GM19193 (cell line): Measurements from ENCODE around the gene KCNJ8.

ENCODE experiments used
- POLR2A ChIP-seq: IDR thresholded peaks from 4 replicates; pipeline ENCODE4 v1.6.1; 2011; ENCODE audit not compliant: insufficient read depth, insufficient read length; ENCODE audit errors: extremely low read depth

The KCNJ8 gene

GRCh38 chr12:21774358-21775132, at the start of gene KCNJ8:
Gene KCNJ8, minus strand, starts transcription at chr12:21774706. Its CDS starts 1,090 bp downstream, at chr12:21773616.
- no peak for TF ChIP-seq POLR2A

GRCh38 chr12:21823581-21823980, 49.1 kb upstream of the KCNJ8 start:
- no peak for TF ChIP-seq POLR2A

GRCh38 chr12:21819678-21820077, 45.2 kb upstream of the KCNJ8 start:
- no peak for TF ChIP-seq POLR2A

- no peak for TF ChIP-seq POLR2A
Observed at GRCh38 chr12:21819236-21819635, 44.7 kb upstream of the KCNJ8 start.

GRCh38 chr12:21818627-21819026, 44.1 kb upstream of the KCNJ8 start:
- TF ChIP-seq POLR2A, result no peak

GRCh38 chr12:21815306-21816062, 41.0 kb upstream of the KCNJ8 start:
- no peak for TF ChIP-seq POLR2A

GRCh38 chr12:21814814-21815213, 40.3 kb upstream of the KCNJ8 start:
- no peak for TF ChIP-seq POLR2A

- no peak for TF ChIP-seq POLR2A
Observed at GRCh38 chr12:21814327-21814726, 39.8 kb upstream of the KCNJ8 start.

GRCh38 chr12:21813751-21814150, 39.2 kb upstream of the KCNJ8 start:
- no peak for TF ChIP-seq POLR2A

GRCh38 chr12:21813125-21813524, 38.6 kb upstream of the KCNJ8 start:
- TF ChIP-seq POLR2A, result no peak

GRCh38 chr12:21809100-21809499, 34.6 kb upstream of the KCNJ8 start:
- TF ChIP-seq POLR2A, result no peak

GRCh38 chr12:21806255-21806654, 31.7 kb upstream of the KCNJ8 start:
- no peak for TF ChIP-seq POLR2A

- no peak for TF ChIP-seq POLR2A
Observed at GRCh38 chr12:21801522-21802288, 27.2 kb upstream of the KCNJ8 start.

GRCh38 chr12:21800011-21800410, 25.5 kb upstream of the KCNJ8 start:
- TF ChIP-seq POLR2A, result no peak

GRCh38 chr12:21797539-21797938, 23.0 kb upstream of the KCNJ8 start:
- TF ChIP-seq POLR2A, result no peak
